Cardiac septum (tissue), 1 donor: ENCODE data around the gene MAP4K4. TPM values are rescaled to one million over a fixed set of nuclear protein-coding genes. Genes with fewer than 3 reads are reported as not detected.

ENCODE experiments used
- DNase-seq: peaks from one replicate; pipeline ENCODE4 v3.0.0-alpha.2; 2020; ENCODE audit warnings: low spot score
- intact Hi-C: fragments of 100-400 bp; cut with DNase I; formaldehyde crosslinking; loops from one replicate; pipeline ENCODE4 v1.14.0; 2022
- long read RNA-seq: library from polyadenylated mRNA; unstranded; transcript quantifications from one replicate; pipeline ENCODE4 v2.0.0, GENCODE V29; 2021
- total RNA-seq: library from RNA; stranded (reverse); fragmentation: NEBNext Ultra II Directional; extraction: Animal tissue kit (Norgen Biotek cat#: 25700); gene quantifications from one replicate; pipeline ENCODE4 v1.2.1, GENCODE V29; 2021
- donor health status: DM: no; HTN: no; CAD: no.

The MAP4K4 gene
- total RNA-seq, result 135 TPM
- long read RNA-seq, full-length matches to known transcripts, result 8 of 143 reads
- long read RNA-seq, partial matches to known transcripts, result 48 of 143 reads
- long read RNA-seq, other reads (novel, unspliced or antisense), result 87 of 143 reads

GRCh38 chr2:101697124-101698013 is at the start of gene MAP4K4:
TSS of gene MAP4K4 (plus strand) at chr2:101697707. CDS start at chr2:101698081, 374 bp downstream.
- intact Hi-C loops, result loop anchor here (2.0 to 10.0 kb wide), 5 partner anchors 40 to 263 kb away; no protein-coding TSS in a partner anchor

GRCh38 chr2:101653469-101653868 is 44.0 kb upstream of the MAP4K4 start:
- no peak for DNase-seq
- intact Hi-C loops, result no loop called here

More at GRCh38 chr2:101697124-101698013, at the start of gene MAP4K4:
- DNase-seq, result peak; percentile 96

- intact Hi-C loops, result no loop called here
- no peak for DNase-seq
Observed at GRCh38 chr2:101655702-101656422, 41.6 kb upstream of the MAP4K4 start.

- intact Hi-C loops, result no loop called here
- no peak for DNase-seq
Observed at GRCh38 chr2:101657787-101658186, 39.7 kb upstream of the MAP4K4 start.

GRCh38 chr2:101658387-101658786 is 39.1 kb upstream of the MAP4K4 start:
- no peak for DNase-seq
- intact Hi-C loops, result no loop called here

- intact Hi-C loops, result no loop called here
Observed at GRCh38 chr2:101665312-101665711, 32.2 kb upstream of the MAP4K4 start.

GRCh38 chr2:101667823-101668222 is 29.7 kb upstream of the MAP4K4 start:
- intact Hi-C loops, result no loop called here
- no peak for DNase-seq

More at GRCh38 chr2:101665312-101665711, 32.2 kb upstream of the MAP4K4 start:
- DNase-seq, result no peak

GRCh38 chr2:101672047-101672446 is 25.5 kb upstream of the MAP4K4 start:
- intact Hi-C loops, result no loop called here
- DNase-seq, result no peak

GRCh38 chr2:101673920-101674319 is 23.6 kb upstream of the MAP4K4 start:
- no peak for DNase-seq
- intact Hi-C loops, result no loop called here

GRCh38 chr2:101675512-101675911 is 22.0 kb upstream of the MAP4K4 start:
- intact Hi-C loops, result no loop called here
- no peak for DNase-seq

GRCh38 chr2:101676674-101677073 is 20.8 kb upstream of the MAP4K4 start:
- intact Hi-C loops, result no loop called here
- no peak for DNase-seq

- intact Hi-C loops, result no loop called here
- no peak for DNase-seq
Observed at GRCh38 chr2:101677658-101678057, 19.8 kb upstream of the MAP4K4 start.

- intact Hi-C loops, result no loop called here
Observed at GRCh38 chr2:101678379-101678778, 19.1 kb upstream of the MAP4K4 start.

GRCh38 chr2:101679037-101679726 is 18.3 kb upstream of the MAP4K4 start:
- intact Hi-C loops, result no loop called here
- no peak for DNase-seq

More at GRCh38 chr2:101678379-101678778, 19.1 kb upstream of the MAP4K4 start:
- no peak for DNase-seq

GRCh38 chr2:101679801-101680487 is 17.6 kb upstream of the MAP4K4 start:
- DNase-seq, result no peak
- intact Hi-C loops, result no loop called here

- intact Hi-C loops, result no loop called here
- no peak for DNase-seq
Observed at GRCh38 chr2:101682311-101682710, 15.2 kb upstream of the MAP4K4 start.

GRCh38 chr2:101684313-101684712 is 13.2 kb upstream of the MAP4K4 start:
- intact Hi-C loops, result no loop called here
- no peak for DNase-seq

- DNase-seq, result no peak
- intact Hi-C loops, result no loop called here
Observed at GRCh38 chr2:101688261-101688660, 9.2 kb upstream of the MAP4K4 start.

- DNase-seq, result no peak
- intact Hi-C loops, result no loop called here
Observed at GRCh38 chr2:101689114-101689825, 8.2 kb upstream of the MAP4K4 start.
